HG03521 (cell line): Measurements from ENCODE around the gene ECT2L.

Experiments
- ATAC-seq: cut with Tn5 transposase; IDR thresholded peaks from one replicate; pipeline ENCODE4 v1.9.1; 2021; ENCODE audit warnings: mild to moderate bottlenecking, moderate library complexity; ENCODE audit not compliant: unreplicated experiment

ECT2L gene

DNA sequence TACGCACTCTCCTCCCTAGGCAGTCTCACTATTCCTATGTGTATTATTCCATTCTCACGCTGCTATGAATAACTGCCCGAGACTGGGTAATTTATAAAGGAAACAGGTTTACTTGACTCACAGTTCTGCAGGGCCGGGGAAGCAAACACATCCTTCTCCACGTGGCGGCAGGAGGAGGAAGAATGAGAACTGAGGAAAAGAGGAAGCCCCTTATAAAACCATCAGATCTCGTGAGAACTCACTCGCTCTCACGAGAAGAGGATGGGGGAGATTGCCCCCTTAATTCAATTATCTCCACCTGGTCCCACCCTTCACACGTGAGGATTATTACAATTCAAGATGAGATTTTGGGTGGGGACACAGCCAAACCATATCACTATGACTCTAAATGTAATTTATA lies 61.9 kb downstream of the ECT2L start:
- ATAC-seq, result no peak

GRCh38 chr6:138862456-138862855 lies 66.6 kb downstream of the ECT2L start:
- no peak for ATAC-seq

GRCh38 chr6:138863321-138863720 lies 67.4 kb downstream of the ECT2L start:
- no peak for ATAC-seq

- ATAC-seq, result no peak
Measured at GRCh38 chr6:138864343-138864890, 68.5 kb downstream of the ECT2L start.

DNA sequence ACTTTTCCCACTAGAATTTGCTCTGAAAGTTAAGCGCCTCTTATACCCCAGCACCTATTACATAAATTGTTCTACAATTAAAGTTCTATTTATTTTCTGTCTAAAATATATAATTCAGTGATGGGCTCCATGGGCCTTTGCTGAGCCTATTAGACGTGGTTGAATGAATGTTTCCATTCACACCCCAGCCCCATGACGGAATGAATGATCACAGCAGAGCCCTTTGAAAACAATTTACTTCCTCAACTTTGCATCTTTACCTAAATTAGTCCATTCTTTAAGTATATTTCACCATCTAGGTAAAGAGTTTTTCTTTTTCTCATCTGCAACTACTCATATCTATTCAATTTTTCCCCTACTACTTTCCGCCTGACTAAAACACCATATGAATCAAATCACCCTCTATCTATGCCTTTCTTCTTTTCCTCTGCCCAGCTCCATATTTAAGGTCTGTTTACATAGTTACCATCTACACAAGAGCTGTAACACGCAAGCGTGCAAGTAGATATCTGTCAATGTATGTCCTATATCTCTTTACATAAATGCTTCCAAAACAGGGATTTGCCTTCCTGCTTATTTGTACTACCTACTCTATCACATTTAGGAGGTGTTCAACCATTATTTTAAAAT lies 69.7 kb downstream of the ECT2L start:
- no peak for ATAC-seq

- no peak for ATAC-seq
Measured at GRCh38 chr6:138868181-138868580, 72.3 kb downstream of the ECT2L start.

DNA sequence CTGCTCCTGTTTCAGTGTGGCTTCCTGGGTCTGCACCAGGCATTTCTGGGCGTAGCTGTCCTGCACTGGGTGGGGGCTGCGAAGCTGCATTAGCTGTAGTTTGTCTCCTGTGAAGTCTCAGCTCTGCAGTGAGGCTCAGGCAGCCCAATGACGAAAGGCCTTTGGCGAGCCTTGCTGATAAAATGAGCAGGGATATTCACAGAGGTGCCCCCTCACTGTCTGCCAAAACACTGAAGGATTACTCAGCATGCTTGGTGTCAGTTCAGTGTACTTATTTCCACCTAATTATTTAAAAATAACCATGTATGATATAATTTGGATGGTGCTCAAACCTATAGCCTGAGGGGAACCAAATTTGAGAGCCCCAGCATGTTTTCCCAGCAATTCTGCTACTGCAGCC lies 73.5 kb downstream of the ECT2L start:
- ATAC-seq, result no peak

GRCh38 chr6:138873191-138873590 lies 77.3 kb downstream of the ECT2L start:
- ATAC-seq, result no peak

GRCh38 chr6:138882369-138883017 lies 86.6 kb downstream of the ECT2L start:
- ATAC-seq, result peak; percentile 67

DNA sequence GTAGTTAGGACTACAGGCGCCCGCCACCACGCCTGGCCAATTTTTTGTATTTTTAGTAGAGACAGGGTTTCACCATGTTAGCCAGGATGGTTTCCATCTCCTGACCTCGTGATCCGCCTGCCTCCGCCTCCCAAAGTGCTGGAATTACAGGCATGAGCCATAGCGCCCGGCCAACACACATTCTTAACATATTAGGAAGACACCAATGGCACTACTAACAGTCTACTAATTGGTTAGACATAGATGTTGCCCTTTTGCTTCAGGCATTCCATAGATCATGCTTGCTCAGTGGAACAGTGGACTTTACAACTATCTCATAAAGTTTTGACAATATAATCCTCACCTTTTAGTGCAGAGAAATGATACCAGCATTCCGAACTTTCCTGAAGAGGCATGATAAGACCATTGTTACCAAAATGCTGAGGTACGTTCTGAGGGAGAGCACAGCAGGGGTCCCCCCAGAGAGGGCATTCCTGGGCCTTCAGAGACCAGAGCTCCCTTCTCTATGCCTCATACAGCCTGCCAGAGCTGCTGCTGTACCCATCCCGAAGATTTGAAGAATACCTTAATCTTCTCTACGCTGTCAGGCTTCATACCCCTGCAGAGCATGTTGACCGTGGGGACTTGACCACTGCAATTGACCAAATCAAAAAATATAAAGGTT lies 89.4 kb downstream of the ECT2L start:
- ATAC-seq, result no peak

DNA sequence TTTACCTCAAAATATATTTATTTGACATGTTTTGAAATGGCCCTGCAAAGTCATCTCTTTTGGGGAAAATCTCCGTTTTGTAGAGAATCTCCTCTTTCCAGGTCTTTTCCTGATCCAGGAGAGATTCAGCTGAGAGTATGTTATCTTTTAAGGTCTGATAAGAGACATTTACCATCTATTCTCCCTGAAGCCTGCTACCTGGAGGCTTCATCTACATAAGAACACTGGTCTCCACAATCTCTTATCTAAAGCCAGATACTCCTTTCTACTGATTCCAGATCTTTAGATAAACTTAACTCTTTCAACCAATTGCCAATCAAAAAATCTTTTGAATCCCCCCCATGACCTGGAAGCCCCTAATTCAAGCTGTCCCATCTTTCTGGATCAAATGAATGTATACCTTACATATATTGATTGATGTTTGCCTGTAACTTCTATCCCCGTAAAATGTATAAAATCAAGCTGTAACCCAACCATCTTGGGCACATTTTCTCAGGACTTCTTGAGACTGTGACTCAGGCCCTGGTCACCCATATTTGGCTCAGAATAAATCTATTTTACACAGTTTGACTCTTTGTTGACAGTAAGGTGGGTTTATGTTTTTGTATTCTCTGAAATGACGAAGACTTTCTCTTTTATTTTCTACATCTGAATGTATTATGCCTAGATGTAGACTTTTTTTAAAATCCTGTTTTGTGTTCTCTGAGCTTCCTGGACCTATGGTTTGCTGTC lies 95.5 kb downstream of the ECT2L start:
- ATAC-seq, result no peak

- ATAC-seq, result no peak
Measured at GRCh38 chr6:138896104-138896756, 100.3 kb downstream of the ECT2L start.

DNA sequence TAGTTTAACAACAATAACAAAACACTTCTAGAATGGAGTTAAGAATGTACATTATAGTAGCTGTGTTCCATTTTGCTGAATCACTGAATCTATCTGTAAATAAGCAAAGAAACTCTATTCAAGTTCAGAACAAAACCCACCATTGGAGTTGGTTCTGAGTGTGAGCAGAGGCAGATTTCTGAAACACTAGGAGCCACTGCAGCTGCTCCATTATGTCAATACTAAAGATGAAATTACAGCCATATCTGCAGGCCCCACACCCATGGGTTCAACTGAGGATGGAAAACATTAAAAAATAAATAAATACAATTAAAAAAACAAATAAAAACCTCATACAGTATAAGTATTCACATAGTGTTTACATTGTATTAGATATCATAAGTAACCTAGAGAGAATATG lies 101.1 kb downstream of the ECT2L start:
- no peak for ATAC-seq

- no peak for ATAC-seq
Measured at GRCh38 chr6:138907167-138907566, 111.3 kb downstream of the ECT2L start.

DNA sequence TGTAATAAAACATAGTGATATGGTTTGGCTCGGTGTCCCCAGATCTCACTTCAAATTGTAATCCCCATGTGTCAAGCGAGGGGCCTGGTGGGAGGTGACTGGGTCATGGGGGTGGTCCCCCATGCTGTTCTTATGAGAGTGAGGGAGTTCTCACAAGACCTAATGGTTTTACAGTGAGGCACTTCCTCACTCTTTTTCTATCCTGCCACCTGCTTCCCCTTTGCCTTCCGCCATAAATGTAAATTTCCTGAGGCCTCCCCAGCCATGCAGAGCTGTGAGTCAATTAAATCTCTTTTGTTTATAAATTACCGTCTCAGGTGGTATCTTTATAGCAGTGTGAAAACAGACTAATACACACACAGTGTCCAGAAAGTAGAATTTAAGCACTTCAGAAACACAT lies 113.6 kb downstream of the ECT2L start:
- no peak for ATAC-seq

- ATAC-seq, result no peak
Measured at GRCh38 chr6:138909975-138910374, 114.1 kb downstream of the ECT2L start.

DNA sequence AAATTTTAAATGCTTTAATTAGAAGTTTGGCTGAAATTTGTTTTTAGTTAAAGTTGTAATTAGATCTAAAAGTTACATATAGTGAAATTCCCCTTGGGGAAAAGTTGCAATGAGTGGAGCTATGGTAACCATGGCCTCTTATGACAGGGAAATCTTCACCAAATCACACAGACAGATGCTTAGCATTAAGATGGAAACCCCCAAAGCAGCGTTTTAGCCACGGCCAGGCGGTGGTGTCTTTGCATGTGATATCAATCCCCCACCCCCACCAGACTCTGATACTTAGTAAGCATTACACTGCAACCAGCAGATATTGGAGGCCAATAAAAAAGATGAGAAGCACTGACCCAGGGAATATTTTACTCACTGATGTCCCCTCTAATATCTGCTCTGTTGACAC lies 116.4 kb downstream of the ECT2L start:
- ATAC-seq, result no peak

DNA sequence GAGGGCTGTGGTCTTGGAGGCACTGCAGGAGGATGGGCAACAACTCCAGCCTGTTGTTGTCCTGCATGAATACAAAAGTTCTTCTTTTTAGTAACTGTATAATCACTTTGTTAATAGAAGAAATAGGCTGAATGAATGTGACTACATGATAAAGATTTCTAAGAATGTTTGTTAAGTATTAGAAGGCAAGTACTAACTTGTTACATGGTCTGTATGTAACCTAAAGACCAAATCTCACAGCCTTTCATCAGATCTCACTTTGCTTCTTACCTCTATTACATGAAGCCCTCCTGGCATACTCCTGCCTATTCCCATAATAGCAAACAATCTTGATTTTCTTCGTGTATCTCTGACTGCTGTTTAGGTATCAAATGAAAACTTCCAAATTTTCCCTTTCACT lies 118.8 kb downstream of the ECT2L start:
- ATAC-seq, result no peak

DNA sequence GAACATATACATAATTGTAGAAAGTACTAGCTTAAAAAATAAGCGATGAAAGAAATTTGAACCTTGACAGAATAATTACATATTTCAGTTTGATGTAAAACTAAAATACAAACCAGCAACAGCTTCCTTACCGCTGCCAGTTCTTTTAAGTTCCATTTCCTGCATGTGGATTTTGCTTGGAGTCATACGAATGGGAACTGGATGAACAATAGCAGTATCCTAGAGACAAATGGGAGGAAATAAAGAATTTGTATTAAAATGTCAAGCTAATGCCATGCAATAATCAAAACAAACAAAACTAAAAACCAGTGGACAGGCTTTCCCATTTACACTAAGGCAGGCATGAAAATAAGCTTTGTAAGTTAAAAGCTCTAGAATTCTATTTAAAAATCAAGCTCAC lies 125.0 kb downstream of the ECT2L start:
- ATAC-seq, result no peak

GRCh38 chr6:138923561-138923960 lies 127.7 kb downstream of the ECT2L start:
- ATAC-seq, result no peak

DNA sequence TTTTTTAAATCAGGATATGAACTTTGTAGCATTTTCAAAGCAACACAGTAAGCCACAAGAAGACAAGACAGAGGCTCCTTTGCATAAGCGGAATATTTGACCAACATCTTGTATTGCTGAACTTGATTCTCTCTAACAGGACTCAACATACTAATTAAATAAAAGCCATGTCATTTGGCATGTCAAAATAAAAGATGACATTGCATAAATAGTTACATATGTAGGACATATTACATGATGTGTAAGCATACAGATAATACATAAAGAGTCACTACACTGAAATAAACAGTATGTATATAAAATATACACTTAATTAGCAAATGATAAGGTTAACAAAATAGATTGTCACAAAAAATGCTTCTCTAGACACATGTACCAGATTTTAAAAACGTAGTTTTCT lies 129.9 kb downstream of the ECT2L start:
- ATAC-seq, result no peak
